Nephron progenitor cell (in vitro differentiated cells): Measurements from ENCODE around the gene ZSCAN26.

ENCODE experiments used
- DNase-seq: peaks from one replicate; pipeline ENCODE4 v3.0.0; 2021
- H3K27ac Mint-ChIP-seq: 2 replicates; pipeline ENCODE4 v1.8.0; 2021; ENCODE audit warnings: mild to moderate bottlenecking, moderate library complexity, mixed read lengths
- H3K27me3 Mint-ChIP-seq: 2 replicates; pipeline ENCODE4 v1.8.0; 2021; ENCODE audit warnings: mild to moderate bottlenecking, low read depth, mixed read lengths; ENCODE audit not compliant: poor library complexity
- H3K36me3 Mint-ChIP-seq: 2 replicates; pipeline ENCODE4 v1.8.0; 2021; ENCODE audit warnings: low read depth, mixed read lengths
- H3K4me1 Mint-ChIP-seq: 2 replicates; pipeline ENCODE4 v1.8.0; 2021; ENCODE audit warnings: mixed read lengths
- H3K4me3 Mint-ChIP-seq: 2 replicates; pipeline ENCODE4 v1.8.0; 2021; ENCODE audit warnings: mild to moderate bottlenecking, moderate library complexity, mixed read lengths
- H3K9me3 Mint-ChIP-seq: 2 replicates; pipeline ENCODE4 v1.8.0; 2021; ENCODE audit warnings: mild to moderate bottlenecking, moderate library complexity, mixed read lengths
- CTCF ChIP-seq: fragments of 200-600 bp; sonication (generic); IDR thresholded peaks from 2 replicates; pipeline ENCODE4 v1.5.0; 2021; ENCODE audit warnings: antibody characterized with exemption

The ZSCAN26 gene

GRCh38 chr6:28225056-28225834 is 41.7 kb upstream of the ZSCAN26 start, which contains the start of gene ZSCAN9:
Gene ZSCAN9 (plus strand): TSS chr6:28225275. CDS start chr6:28227085, 1,810 bp downstream.
- no peak for TF ChIP-seq CTCF
- H3K9me3 Mint-ChIP-seq, result peaks cover 13% of the 10 kb centered on the region
- H3K27ac Mint-ChIP-seq, result peak within 1 kb of the TSS; percentile 89
- peak within 1 kb of the TSS; percentile 99 for H3K4me3 Mint-ChIP-seq
- H3K4me1 Mint-ChIP-seq, result peaks cover 26% of the 10 kb centered on the region
- peak; percentile 81 for DNase-seq
- H3K36me3 Mint-ChIP-seq, result peaks cover 33% of the 10 kb centered on the region
- peaks cover 43% of the 10 kb centered on the region for H3K27me3 Mint-ChIP-seq

GRCh38 chr6:28226460-28226859 is 40.5 kb upstream of the ZSCAN26 start:
- H3K36me3 Mint-ChIP-seq, result peaks cover 45% of the 10 kb centered on the region
- peaks cover 31% of the 10 kb centered on the region for H3K27me3 Mint-ChIP-seq
- peaks cover 25% of the 10 kb centered on the region for H3K9me3 Mint-ChIP-seq
- no peak for TF ChIP-seq CTCF
- peak overlapping the region; percentile 99 for H3K4me3 Mint-ChIP-seq
- H3K4me1 Mint-ChIP-seq, result peaks cover 26% of the 10 kb centered on the region
- no peak overlapping the region for H3K27ac Mint-ChIP-seq
- no peak for DNase-seq

- peaks cover 95% of the 10 kb centered on the region for H3K36me3 Mint-ChIP-seq
- TF ChIP-seq CTCF, result no peak
- H3K27ac Mint-ChIP-seq, result peak overlapping the region; percentile 23
- no peak for DNase-seq
- no peaks in the 10 kb centered on the region for H3K27me3 Mint-ChIP-seq
- no peak overlapping the region for H3K4me3 Mint-ChIP-seq
- H3K9me3 Mint-ChIP-seq, result peaks cover 38% of the 10 kb centered on the region
- no peaks in the 10 kb centered on the region for H3K4me1 Mint-ChIP-seq
These were observed 34.2 kb upstream of the ZSCAN26 start for GRCh38 chr6:28232785-28233184.

- Mint-ChIP-seq H3K4me1 (no peaks in the 10 kb centered on the region), H3K4me3 (no peak overlapping the region), H3K9me3 (peaks cover 28% of the 10 kb centered on the region), H3K27me3 (no peaks in the 10 kb centered on the region), H3K27ac (no peak overlapping the region), H3K36me3 (peaks cover 81% of the 10 kb centered on the region)
- DNase-seq, result no peak
- no peak for TF ChIP-seq CTCF
These were observed 31.0 kb upstream of the ZSCAN26 start for GRCh38 chr6:28235912-28236452.

GRCh38 chr6:28239636-28240035 is 27.3 kb upstream of the ZSCAN26 start:
- peaks cover 59% of the 10 kb centered on the region for H3K36me3 Mint-ChIP-seq
- no peaks in the 10 kb centered on the region for H3K27me3 Mint-ChIP-seq
- H3K9me3 Mint-ChIP-seq, result peaks cover 6% of the 10 kb centered on the region
- H3K27ac Mint-ChIP-seq, result no peak overlapping the region
- H3K4me1 Mint-ChIP-seq, result no peaks in the 10 kb centered on the region
- TF ChIP-seq CTCF, result no peak
- H3K4me3 Mint-ChIP-seq, result no peak overlapping the region
- no peak for DNase-seq

GRCh38 chr6:28240471-28240870 is 26.5 kb upstream of the ZSCAN26 start:
- no peak overlapping the region for H3K4me3 Mint-ChIP-seq
- TF ChIP-seq CTCF, result no peak
- no peak for DNase-seq
- no peak overlapping the region for H3K27ac Mint-ChIP-seq
- no peaks in the 10 kb centered on the region for H3K27me3 Mint-ChIP-seq
- H3K9me3 Mint-ChIP-seq, result peaks cover 6% of the 10 kb centered on the region
- no peaks in the 10 kb centered on the region for H3K4me1 Mint-ChIP-seq
- H3K36me3 Mint-ChIP-seq, result peaks cover 60% of the 10 kb centered on the region
